Stimulated activated CD8-positive, alpha-beta memory T cell treated with anti-CD3 and anti-CD28 coated beads, Interleukin-12 subunit alpha, Interleukin-12 subunit beta, amount 100 ng/mL, for 24 hours (primary cell): Measurements from ENCODE around the gene EMB.
"Not testable (repeated sequence)": the region's sequence is repeated elsewhere in the genome, so short reads cannot be mapped to it uniquely, and the experiment has no call there.

Source experiments
- DNase-seq: peaks from one replicate; pipeline ENCODE4 v3.0.0-alpha.2; 2020; ENCODE audit errors: extremely low read depth

The EMB gene

GRCh38 chr5:50440651-50441492 lies at the start of gene EMB:
Gene EMB, minus strand, starts transcription at chr5:50441288. Its CDS starts 137 bp downstream, at chr5:50441151.
- peak; percentile 55 for DNase-seq

GRCh38 chr5:50489491-50489890 lies 48.4 kb upstream of the EMB start:
- DNase-seq, result not testable (repeated sequence)

- DNase-seq, result not testable (repeated sequence)
Observed at GRCh38 chr5:50478790-50479189, 37.7 kb upstream of the EMB start.

GRCh38 chr5:50476549-50476948 lies 35.5 kb upstream of the EMB start:
- DNase-seq, result no peak

GRCh38 chr5:50465015-50465414 lies 23.9 kb upstream of the EMB start:
- not testable (repeated sequence) for DNase-seq

- no peak for DNase-seq
Observed at GRCh38 chr5:50463726-50464125, 22.6 kb upstream of the EMB start.

GRCh38 chr5:50463047-50463446 lies 22.0 kb upstream of the EMB start:
- no peak for DNase-seq

- DNase-seq, result not testable (repeated sequence)
Observed at GRCh38 chr5:50462579-50462978, 21.5 kb upstream of the EMB start.

GRCh38 chr5:50458372-50458771 lies 17.3 kb upstream of the EMB start:
- not testable (repeated sequence) for DNase-seq

- DNase-seq, result not testable (repeated sequence)
Observed at GRCh38 chr5:50449241-50449640, 8.2 kb upstream of the EMB start.

GRCh38 chr5:50447941-50448340 lies 6.9 kb upstream of the EMB start:
- no peak for DNase-seq

- no peak for DNase-seq
Observed at GRCh38 chr5:50447228-50447627, 6.1 kb upstream of the EMB start.

GRCh38 chr5:50445296-50445949 lies 4.3 kb upstream of the EMB start:
- no peak for DNase-seq

- DNase-seq, result not testable (repeated sequence)
Observed at GRCh38 chr5:50442559-50443539, 1.8 kb upstream of the EMB start.

- DNase-seq, result no peak
Observed at GRCh38 chr5:50441493-50441955, 436 bp upstream of the EMB start.

GRCh38 chr5:50439221-50439620 lies 1.9 kb downstream of the EMB start:
- DNase-seq, result no peak

- not testable (repeated sequence) for DNase-seq
Observed at GRCh38 chr5:50438060-50438459, 3.0 kb downstream of the EMB start.

GRCh38 chr5:50435168-50435567 lies 5.9 kb downstream of the EMB start:
- DNase-seq, result no peak

- DNase-seq, result not testable (repeated sequence)
Observed at GRCh38 chr5:50431133-50431904, 9.8 kb downstream of the EMB start.

- not testable (repeated sequence) for DNase-seq
Observed at GRCh38 chr5:50423100-50423799, 17.8 kb downstream of the EMB start.
